Peyer's patch (tissue), 4 donors: Measurements from ENCODE around the gene PACRG.

Experiments
- POLR2A ChIP-seq, 2 donors: fragments of 450-650 bp; IDR thresholded peaks; one replicate each; pipeline ENCODE4 v1.5.1; 2017; ENCODE audit warnings: antibody characterized with exemption in 2 of 2, mild to moderate bottlenecking in 2 of 2, moderate library complexity in 2 of 2
- TF ChIP-seq, protein P1 (sequence below), 6 experiments: fragments of 450-650 bp in 4 of 6; fragments of 200-600 bp in 2 of 6; sonication (generic) in 1 of 6; IDR thresholded peaks; one replicate each; pipeline ENCODE4 v1.5.1; 2017 to 2019; ENCODE audit warnings: antibody characterized with exemption in 6 of 6, mild to moderate bottlenecking in 3 of 6, moderate library complexity in 1 of 6

- TF ChIP-seq, protein P1, sequence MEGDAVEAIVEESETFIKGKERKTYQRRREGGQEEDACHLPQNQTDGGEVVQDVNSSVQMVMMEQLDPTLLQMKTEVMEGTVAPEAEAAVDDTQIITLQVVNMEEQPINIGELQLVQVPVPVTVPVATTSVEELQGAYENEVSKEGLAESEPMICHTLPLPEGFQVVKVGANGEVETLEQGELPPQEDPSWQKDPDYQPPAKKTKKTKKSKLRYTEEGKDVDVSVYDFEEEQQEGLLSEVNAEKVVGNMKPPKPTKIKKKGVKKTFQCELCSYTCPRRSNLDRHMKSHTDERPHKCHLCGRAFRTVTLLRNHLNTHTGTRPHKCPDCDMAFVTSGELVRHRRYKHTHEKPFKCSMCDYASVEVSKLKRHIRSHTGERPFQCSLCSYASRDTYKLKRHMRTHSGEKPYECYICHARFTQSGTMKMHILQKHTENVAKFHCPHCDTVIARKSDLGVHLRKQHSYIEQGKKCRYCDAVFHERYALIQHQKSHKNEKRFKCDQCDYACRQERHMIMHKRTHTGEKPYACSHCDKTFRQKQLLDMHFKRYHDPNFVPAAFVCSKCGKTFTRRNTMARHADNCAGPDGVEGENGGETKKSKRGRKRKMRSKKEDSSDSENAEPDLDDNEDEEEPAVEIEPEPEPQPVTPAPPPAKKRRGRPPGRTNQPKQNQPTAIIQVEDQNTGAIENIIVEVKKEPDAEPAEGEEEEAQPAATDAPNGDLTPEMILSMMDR (IDR thresholded peaks at IDR 0.05), result no peak
- TF ChIP-seq POLR2A (IDR thresholded peaks at IDR 0.05), result no peak
Observed at GRCh38 chr6:163296835-163297519, 569.2 kb downstream of the PACRG start.
